ENCODE measurements around the gene TRMT10A.
"Not testable (repeated sequence)": the region's sequence is repeated elsewhere in the genome, so short reads cannot be mapped to it uniquely, and the experiment has no call there.

The TRMT10A gene

GRCh38 chr4:99540277-99540939 is 23.4 kb downstream of the TRMT10A start:
- DNase-seq, result no peak

GRCh38 chr4:99537674-99538073 is 26.2 kb downstream of the TRMT10A start:
- DNase-seq, result no peak

- DNase-seq, result no peak
Measured at GRCh38 chr4:99536848-99537247, 27.0 kb downstream of the TRMT10A start.

GRCh38 chr4:99536271-99536670 is 27.6 kb downstream of the TRMT10A start:
- peak; percentile 43 for DNase-seq

- not testable (repeated sequence) for DNase-seq
Measured at GRCh38 chr4:99534699-99535098, 29.1 kb downstream of the TRMT10A start.

- DNase-seq, result no peak
Measured at GRCh38 chr4:99529956-99530355, 33.9 kb downstream of the TRMT10A start.

- DNase-seq, result no peak
Measured at GRCh38 chr4:99529228-99529627, 34.6 kb downstream of the TRMT10A start.

- no peak for DNase-seq
Measured at GRCh38 chr4:99518601-99519295, 45.1 kb downstream of the TRMT10A start.

- DNase-seq, result no peak
Measured at GRCh38 chr4:99510721-99511120, 53.1 kb downstream of the TRMT10A start, which contains the start of gene C4orf17. Gene C4orf17, plus strand, starts transcription at chr4:99511021. Its CDS starts 2,061 bp downstream, at chr4:99513082.

GRCh38 chr4:99507762-99508161 is 56.1 kb downstream of the TRMT10A start:
- no peak for DNase-seq

GRCh38 chr4:99507349-99507748 is 56.5 kb downstream of the TRMT10A start:
- no peak for DNase-seq

GRCh38 chr4:99506781-99507180 is 57.1 kb downstream of the TRMT10A start:
- no peak for DNase-seq

- peak; percentile 45 for DNase-seq
Measured at GRCh38 chr4:99504804-99505502, 58.9 kb downstream of the TRMT10A start.
